Measurements from ENCODE around the gene PIGQ.
A peak's percentile ranks its signal among the peaks of the same experiment; 100 is the strongest.

The PIGQ gene

DNA sequence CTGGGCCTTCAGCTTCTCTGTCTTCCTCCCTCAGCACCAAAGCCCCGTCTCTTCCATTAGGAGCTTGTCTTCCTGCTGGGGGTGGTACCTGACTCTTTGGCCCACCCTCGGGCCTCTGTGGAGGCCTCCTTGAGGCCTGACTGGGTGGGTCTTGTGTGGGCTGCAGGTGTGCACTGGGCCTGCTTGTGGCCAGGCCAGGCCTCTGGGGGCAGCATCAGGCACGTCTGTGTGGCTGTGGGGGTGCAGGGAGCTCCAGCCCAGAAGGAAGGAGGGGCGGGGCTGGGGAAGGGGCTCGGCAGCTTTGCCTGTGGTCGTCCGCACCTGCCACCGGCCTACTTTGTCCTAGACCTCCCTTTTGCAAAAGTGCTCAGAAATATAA is 7.0 kb downstream of the PIGQ start:
- TF ChIP-seq CTCF (IDR thresholded peaks at IDR 0.05; ENCODE audit: poor library complexity, severe bottlenecking), result no peak
- no peak overlapping the region for H3K4me3 ChIP-seq (ENCODE audit: severe bottlenecking)
- no peaks in the 10 kb centered on the region for H3K27me3 ChIP-seq (ENCODE audit: insufficient read depth, poor library complexity, severe bottlenecking)
- no peak for ATAC-seq (ENCODE audit: low read depth)
- peaks cover 7% of the 10 kb centered on the region; the same call in 1 of the 2 replicates for H3K36me3 ChIP-seq (ENCODE audit: low read depth)
- H3K27ac ChIP-seq (ENCODE audit: poor library complexity, severe bottlenecking), result no peak overlapping the region
- no peak for DNase-seq (ENCODE audit: low spot score)
- no peaks in the 10 kb centered on the region for H3K9me3 ChIP-seq (ENCODE audit: severe bottlenecking)
- H3K4me1 ChIP-seq (ENCODE audit: insufficient read depth, poor library complexity, severe bottlenecking), result no peaks in the 10 kb centered on the region

- ATAC-seq (ENCODE audit: low read depth) (no peak), DNase-seq (ENCODE audit: low spot score) (no peak)
- H3K4me1 ChIP-seq (ENCODE audit: insufficient read depth, poor library complexity, severe bottlenecking), result no peaks in the 10 kb centered on the region
- no peak overlapping the region for H3K4me3 ChIP-seq (ENCODE audit: severe bottlenecking)
- no peaks in the 10 kb centered on the region for H3K9me3 ChIP-seq (ENCODE audit: severe bottlenecking)
- H3K27me3 ChIP-seq (ENCODE audit: insufficient read depth, poor library complexity, severe bottlenecking), result no peaks in the 10 kb centered on the region
- no peak overlapping the region for H3K27ac ChIP-seq (ENCODE audit: poor library complexity, severe bottlenecking)
- no peak for TF ChIP-seq CTCF (IDR thresholded peaks at IDR 0.05; ENCODE audit: poor library complexity, severe bottlenecking)
- peaks cover 7% of the 10 kb centered on the region; the same call in 1 of the 2 replicates for H3K36me3 ChIP-seq (ENCODE audit: low read depth)
These were observed 8.0 kb downstream of the PIGQ start for GRCh38 chr16:577796-578195.

GRCh38 chr16:578232-578869 is 8.6 kb downstream of the PIGQ start:
- no peaks in the 10 kb centered on the region for H3K27me3 ChIP-seq (ENCODE audit: insufficient read depth, poor library complexity, severe bottlenecking)
- DNase-seq (ENCODE audit: low spot score), result no peak
- H3K36me3 ChIP-seq (ENCODE audit: low read depth), result peaks cover 7% of the 10 kb centered on the region; the same call in 1 of the 2 replicates
- TF ChIP-seq CTCF (IDR thresholded peaks at IDR 0.05; ENCODE audit: poor library complexity, severe bottlenecking), result no peak
- H3K27ac ChIP-seq (ENCODE audit: poor library complexity, severe bottlenecking), result no peak overlapping the region
- no peaks in the 10 kb centered on the region for H3K9me3 ChIP-seq (ENCODE audit: severe bottlenecking)
- no peaks in the 10 kb centered on the region for H3K4me1 ChIP-seq (ENCODE audit: insufficient read depth, poor library complexity, severe bottlenecking)
- no peak overlapping the region for H3K4me3 ChIP-seq (ENCODE audit: severe bottlenecking)
- ATAC-seq (ENCODE audit: low read depth), result no peak

- Histone ChIP-seq H3K9me3 (ENCODE audit: severe bottlenecking) (no peaks in the 10 kb centered on the region), H3K36me3 (ENCODE audit: low read depth) (peaks cover 7% of the 10 kb centered on the region; the same call in 1 of the 2 replicates), H3K27ac (ENCODE audit: poor library complexity, severe bottlenecking) (no peak overlapping the region), H3K27me3 (ENCODE audit: insufficient read depth, poor library complexity, severe bottlenecking) (no peaks in the 10 kb centered on the region), H3K4me1 (ENCODE audit: insufficient read depth, poor library complexity, severe bottlenecking) (no peaks in the 10 kb centered on the region), H3K4me3 (ENCODE audit: severe bottlenecking) (no peak overlapping the region)
- ATAC-seq (ENCODE audit: low read depth), result peak; percentile 65
- DNase-seq (ENCODE audit: low spot score), result no peak
- peak; percentile 70 for TF ChIP-seq CTCF (IDR thresholded peaks at IDR 0.05; ENCODE audit: poor library complexity, severe bottlenecking)
These were observed 9.2 kb downstream of the PIGQ start for GRCh38 chr16:578870-579405.
